Body of pancreas (tissue), 4 donors: ENCODE data around the gene DCP2. TPM values are rescaled to one million over a fixed set of nuclear protein-coding genes. Genes with fewer than 3 reads are reported as not detected.

Experiments used
- ATAC-seq: fragments of 150-250 bp; one replicate; pipeline ENCODE4 v1.9.1; 2016
- DNase-seq, 4 donors: peaks; one replicate each; pipeline ENCODE4 v3.0.0-alpha.2; 2019
- H3K27ac ChIP-seq, 4 donors: fragments of 200-600 bp; sonication (generic); 1 replicate in 3 of 4; 2 replicates in 1 of 4; pipeline versions ENCODE4 v1.5.1 to v1.6.1; 2016 to 2019; ENCODE audit warnings: mild to moderate bottlenecking in 1 of 4, mixed read lengths in 1 of 4, moderate library complexity in 1 of 4
- H3K27me3 ChIP-seq, 2 donors: fragments of 200-600 bp; sonication (generic); one replicate each; pipeline ENCODE4 v1.6.0; 2016; ENCODE audit warnings: mild to moderate bottlenecking in 1 of 2
- H3K36me3 ChIP-seq, 2 donors: fragments of 200-600 bp; sonication (generic); replicated peaks in 1 of 2; 2 replicates each; pipeline ENCODE4 v1.5.1; 2016; ENCODE audit warnings: low read depth in 2 of 2; ENCODE audit not compliant: insufficient read depth in 1 of 2
- H3K4me1 ChIP-seq: fragments of 200-600 bp; sonication (generic); one replicate; pipeline ENCODE4 v1.6.0; 2016
- H3K4me3 ChIP-seq, 2 donors: fragments of 200-600 bp; sonication (generic); 1 replicate in 1 of 2; 2 replicates in 1 of 2; pipeline ENCODE4 v1.5.1; 2016 to 2019
- H3K9me3 ChIP-seq, 3 donors: fragments of 200-600 bp; sonication (generic); 1 replicate in 2 of 3; 2 replicates in 1 of 3; pipeline ENCODE4 v1.5.1; 2016
- CTCF ChIP-seq, 7 experiments: fragments of 450-650 bp in 4 of 7; fragments of 200-600 bp in 3 of 7; sonication (generic) in 3 of 7; IDR thresholded peaks; one replicate each; pipeline ENCODE4 v1.5.1; 2016 to 2019; ENCODE audit warnings: antibody characterized with exemption in 7 of 7
- POLR2A ChIP-seq, 3 donors: fragments of 450-650 bp; IDR thresholded peaks; one replicate each; pipeline ENCODE4 v1.6.1; 2016; ENCODE audit warnings: antibody characterized with exemption in 3 of 3, mild to moderate bottlenecking in 2 of 3
- WGBS, 2 donors: methylation state at CpG; one replicate each; pipeline ENCODE4 v1.1.5; 2017; 5-methylcytosine and 5-hydroxymethylcytosine counted together
- intact Hi-C: fragments of 100-400 bp; cut with DNase I; formaldehyde crosslinking; loops from one replicate; pipeline ENCODE4 v1.15.1; 2023
- total RNA-seq, 2 donors: library from RNA; depleted of rRNA; stranded (reverse); fragments of >200 nt; gene quantifications; one replicate each; pipeline ENCODE4 v1.1.0, GENCODE V29; 2016

Gene DCP2
- total RNA-seq, 2 donors from 2014 or later, result 11.2 to 12.5 TPM

DNA sequence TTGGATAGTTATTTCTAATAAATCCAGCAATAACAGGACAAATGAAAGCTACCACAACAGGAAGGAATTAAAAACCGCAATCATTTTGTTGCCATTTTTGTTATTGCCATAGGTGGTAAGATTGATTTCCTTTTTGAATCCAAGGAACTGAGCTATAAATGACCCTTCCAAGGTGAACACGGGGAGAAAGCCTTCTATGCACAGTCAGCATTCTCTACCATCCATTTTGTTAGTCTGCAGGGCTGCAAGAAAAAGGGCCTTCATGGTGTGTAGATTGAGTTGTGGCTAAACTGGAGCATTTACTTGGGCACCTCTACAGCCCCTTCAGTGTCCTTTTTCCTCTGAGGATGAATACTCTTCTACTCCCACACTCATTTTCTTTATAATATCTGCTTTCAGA is 35.9 kb upstream of the DCP2 start:
- Histone ChIP-seq H3K9me3 (no peaks in the 10 kb centered on the region), H3K36me3 (no peaks in the 10 kb centered on the region), H3K4me1 (no peaks in the 10 kb centered on the region), H3K27me3 (no peaks in the 10 kb centered on the region), H3K4me3 (no peak overlapping the region), H3K27ac (no peak overlapping the region)
- no peak for DNase-seq
- 62 to 70% methylated on average over 2 of the region's 2 CpGs for WGBS, 2 donors
- ATAC-seq, result no peak
- intact Hi-C loops, result no loop called here
- TF ChIP-seq POLR2A (IDR thresholded peaks at IDR 0.05), result no peak
- TF ChIP-seq CTCF (IDR thresholded peaks at IDR 0.05), result no peak

DNA sequence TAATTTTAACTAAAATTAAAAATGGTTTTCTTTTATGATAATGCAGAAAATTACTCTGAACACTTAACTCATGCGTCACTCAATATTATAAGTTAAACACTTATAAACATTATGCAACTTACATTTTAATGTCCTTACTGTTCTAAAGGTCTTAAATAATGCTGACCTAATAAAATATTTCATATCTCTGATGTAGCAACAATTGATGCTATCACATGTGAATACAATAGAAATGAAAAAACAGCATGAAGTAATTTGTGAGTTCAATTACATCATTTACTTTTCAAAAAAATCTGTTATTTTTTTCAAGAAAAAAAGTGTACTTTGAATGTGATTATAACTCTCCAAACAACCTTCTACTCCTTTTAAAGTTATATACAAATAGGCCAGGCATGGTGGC is 28.1 kb upstream of the DCP2 start:
- no peak overlapping the region for H3K4me3 ChIP-seq
- intact Hi-C loops, result no loop called here
- no peaks in the 10 kb centered on the region for H3K36me3 ChIP-seq
- ATAC-seq (no peak), DNase-seq (no peak)
- no peaks in the 10 kb centered on the region for H3K27me3 ChIP-seq
- H3K27ac ChIP-seq, result no peak overlapping the region
- no peaks in the 10 kb centered on the region for H3K9me3 ChIP-seq
- TF ChIP-seq CTCF (IDR thresholded peaks at IDR 0.05) (no peak), POLR2A (IDR thresholded peaks at IDR 0.05) (no peak)
- H3K4me1 ChIP-seq, result no peaks in the 10 kb centered on the region
- WGBS, 2 donors, result 93 to 98% methylated on average over 1 of the region's 1 CpG

DNA sequence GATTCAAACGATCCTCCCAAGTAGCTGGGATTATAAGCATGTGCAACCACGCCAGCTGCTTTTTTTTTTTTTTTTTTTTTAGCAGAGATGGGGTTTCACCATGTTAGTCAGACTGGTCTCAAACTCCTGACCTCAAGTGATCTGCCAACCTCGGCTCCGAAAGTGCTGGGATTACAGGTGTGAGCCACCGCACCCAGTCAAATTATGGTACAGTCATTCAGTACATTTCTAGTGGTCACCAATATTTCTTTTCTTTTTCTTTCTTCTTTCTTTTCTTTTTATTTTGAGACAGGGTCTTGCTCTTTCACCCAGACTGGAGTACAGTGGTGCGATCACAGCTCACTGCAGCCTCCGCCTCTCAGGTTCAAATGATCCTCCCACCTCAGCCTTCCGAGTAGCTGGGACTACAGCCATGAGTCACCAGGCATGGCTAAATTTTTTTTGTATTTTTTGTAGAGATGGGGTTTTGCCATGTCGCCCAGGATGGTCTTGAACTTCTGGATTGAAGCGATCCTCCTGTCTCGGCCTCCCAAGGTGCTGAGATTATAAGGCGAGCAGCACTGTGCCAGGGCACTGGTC is 25.4 kb upstream of the DCP2 start:
- TF ChIP-seq POLR2A (IDR thresholded peaks at IDR 0.05) (no peak), CTCF (IDR thresholded peaks at IDR 0.05) (no peak)
- Histone ChIP-seq H3K27me3 (no peaks in the 10 kb centered on the region), H3K4me1 (no peaks in the 10 kb centered on the region), H3K9me3 (no peaks in the 10 kb centered on the region), H3K36me3 (no peaks in the 10 kb centered on the region), H3K27ac (no peak overlapping the region), H3K4me3 (no peak overlapping the region)
- no peak for ATAC-seq
- no peak for DNase-seq
- intact Hi-C loops, result no loop called here
- WGBS, 2 donors, result 90% methylated on average over 12 of the region's 12 CpGs

DNA sequence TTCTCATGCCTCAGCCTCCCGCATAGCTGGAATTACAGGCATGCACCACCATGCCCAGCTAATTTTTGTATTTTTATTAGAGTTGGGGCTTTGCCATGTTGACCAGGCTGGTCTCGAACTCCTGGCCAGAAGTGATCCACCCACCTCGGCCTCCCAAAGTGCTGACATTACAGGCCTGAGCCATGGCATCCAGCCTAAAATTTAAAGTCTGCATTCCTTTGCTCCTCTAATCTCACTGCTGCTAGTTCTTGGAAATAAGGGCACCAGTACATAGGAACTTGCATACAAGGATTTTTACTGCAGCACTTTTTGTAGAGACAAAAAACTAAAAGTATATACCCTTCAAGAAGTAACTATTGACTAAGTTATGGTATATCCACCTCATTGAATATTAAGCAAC is 20.0 kb upstream of the DCP2 start:
- ATAC-seq (no peak), DNase-seq (no peak)
- no peaks in the 10 kb centered on the region for H3K27me3 ChIP-seq
- no peaks in the 10 kb centered on the region for H3K9me3 ChIP-seq
- no peaks in the 10 kb centered on the region for H3K36me3 ChIP-seq
- H3K27ac ChIP-seq, result no peak overlapping the region
- WGBS, 2 donors, result 76 to 83% methylated on average over 3 of the region's 3 CpGs
- H3K4me3 ChIP-seq, result no peak overlapping the region
- H3K4me1 ChIP-seq, result peaks cover 18% of the 10 kb centered on the region
- TF ChIP-seq POLR2A (IDR thresholded peaks at IDR 0.05) (no peak), CTCF (IDR thresholded peaks at IDR 0.05) (no peak)
- intact Hi-C loops, result no loop called here

DNA sequence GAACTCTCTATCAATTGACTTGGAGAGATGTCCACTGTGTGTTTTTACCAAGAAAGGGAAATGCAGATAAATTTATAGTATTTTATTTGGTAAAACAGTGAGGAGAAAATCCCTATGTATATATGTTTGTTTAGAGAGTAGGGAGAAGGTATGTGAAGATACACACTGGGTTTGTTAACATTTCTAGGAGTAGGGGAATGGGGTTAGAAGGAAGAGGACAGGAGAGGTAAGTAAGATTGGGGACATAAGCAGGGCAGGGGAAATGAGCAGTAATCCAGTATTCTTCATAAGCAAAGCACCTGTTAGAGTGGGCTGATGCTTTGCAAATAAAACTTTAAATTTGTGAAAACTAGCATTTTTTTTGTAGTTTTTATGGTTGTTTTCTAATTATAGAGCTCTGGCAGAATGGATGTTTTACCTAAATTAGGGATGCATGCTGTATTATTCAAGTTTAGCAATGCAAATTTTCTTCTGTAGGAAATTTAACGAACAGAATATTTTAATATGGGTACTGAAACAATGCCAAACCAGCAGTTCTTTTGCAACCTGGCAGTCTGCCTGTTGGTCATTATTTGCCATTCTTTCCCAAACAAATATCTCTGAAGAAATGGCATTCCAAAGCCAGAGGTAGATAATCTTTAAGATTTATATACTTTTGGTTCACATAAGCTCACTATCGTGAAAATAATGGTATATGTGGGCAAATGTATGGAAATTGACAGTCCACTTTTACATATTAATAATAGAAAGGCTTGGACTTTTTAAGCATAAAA is 19.4 kb upstream of the DCP2 start:
- Histone ChIP-seq H3K4me3 (no peak overlapping the region), H3K36me3 (no peaks in the 10 kb centered on the region), H3K9me3 (no peaks in the 10 kb centered on the region), H3K4me1 (peaks cover 18% of the 10 kb centered on the region), H3K27me3 (no peaks in the 10 kb centered on the region), H3K27ac (no peak overlapping the region)
- intact Hi-C loops, result no loop called here
- no peak for ATAC-seq
- WGBS, 2 donors, result 7 to 14% methylated on average over 2 of the region's 2 CpGs
- DNase-seq, result no peak
- TF ChIP-seq POLR2A (IDR thresholded peaks at IDR 0.05) (no peak), CTCF (IDR thresholded peaks at IDR 0.05) (no peak)
